K562 (cell line): ENCODE results near the gene ITGAD. TPM values are rescaled to one million over a fixed set of nuclear protein-coding genes. Genes with fewer than 3 reads are reported as not detected.
A peak's percentile ranks its signal among the peaks of the same experiment; 100 is the strongest.

ENCODE experiments used
- CHCHD3 ChIP-seq: fragments of 250-450 bp; sonication (Bioruptor Pico); IDR thresholded peaks from 2 replicates; pipeline ENCODE4 v2.1.2; 2022; ENCODE audit warnings: mild to moderate bottlenecking
- ETV1 ChIP-seq: fragments of 450-650 bp; conservative IDR thresholded peaks from 2 replicates; pipeline ENCODE4 v1.6.1; 2016; ENCODE audit warnings: missing genetic modification characterization, control low read depth, low read depth, missing compliant biosample characterization
- HDAC1 ChIP-seq, 2 experiments: fragments of 450-650 bp; IDR thresholded peaks; 2 replicates each; pipeline ENCODE4 v1.6.1; 2016 to 2017; ENCODE audit warnings: inconsistent platforms in 1 of 2, mild to moderate bottlenecking in 1 of 2, moderate library complexity in 1 of 2
- HMGXB4 ChIP-seq: sonication (generic); formaldehyde crosslinking; IDR thresholded peaks from 2 replicates; pipeline ENCODE4 v1.8.1; 2023; ENCODE audit warnings: mild to moderate bottlenecking, missing genetic modification reagents
- JUNB ChIP-seq: fragments of 450-650 bp; formaldehyde crosslinking; conservative IDR thresholded peaks from 2 replicates; pipeline ENCODE4 v1.4.0; 2020; ENCODE audit warnings: mild to moderate bottlenecking
- KLF16 ChIP-seq: IDR thresholded peaks from 2 replicates; pipeline ENCODE4 v1.6.1; 2016; ENCODE audit warnings: antibody characterized with exemption
- MEIS2 ChIP-seq: fragments of 450-650 bp; IDR thresholded peaks from 2 replicates; pipeline ENCODE4 v1.6.1; 2014; ENCODE audit warnings: mild to moderate bottlenecking; ENCODE audit not compliant: partially characterized antibody
- MYBL2 ChIP-seq, 2 experiments: fragments of 450-650 bp in 1 of 2; sonication (generic) in 1 of 2; formaldehyde crosslinking in 1 of 2; IDR thresholded peaks; 2 replicates each; pipeline versions ENCODE4 v1.6.1 to v1.8.1; 2017 to 2022; ENCODE audit warnings: borderline replicate concordance in 1 of 2, inconsistent platforms in 1 of 2, low read depth in 1 of 2, mild to moderate bottlenecking in 1 of 2, missing genetic modification reagents in 1 of 2, moderate library complexity in 1 of 2
- PHB2 ChIP-seq: fragments of 450-650 bp; IDR thresholded peaks from 2 replicates; pipeline ENCODE4 v1.6.1; 2017; ENCODE audit warnings: low read depth
- SMARCA4 ChIP-seq: fragments of 450-650 bp; IDR thresholded peaks from 2 replicates; pipeline ENCODE4 v1.6.1; 2016
- STAT5A ChIP-seq: IDR thresholded peaks from 2 replicates; pipeline ENCODE4 v1.6.1; 2012; ENCODE audit warnings: low read length, inconsistent platforms, borderline replicate concordance
- ZBTB1 ChIP-seq: sonication (generic); formaldehyde crosslinking; IDR thresholded peaks from 2 replicates; pipeline ENCODE4 v1.8.1; 2023; ENCODE audit warnings: missing genetic modification reagents, low read depth, mild to moderate bottlenecking, borderline replicate concordance
- ZNF324 ChIP-seq: fragments of 250-450 bp; sonication (Bioruptor Pico); IDR thresholded peaks from 2 replicates; pipeline ENCODE4 v1.4.0; 2020; ENCODE audit warnings: mild to moderate bottlenecking
- ZNF740 ChIP-seq, 3 experiments: fragments of 200-800 bp in 1 of 3; sonication (Bioruptor generic) in 1 of 3; sonication (generic) in 1 of 3; formaldehyde crosslinking in 1 of 3; IDR thresholded peaks; 2 replicates each; pipeline versions ENCODE4 v1.6.1 to v1.8.0; 2016 to 2022; ENCODE audit warnings: mild to moderate bottlenecking in 2 of 3, missing compliant biosample characterization in 2 of 3, missing genetic modification characterization in 2 of 3, missing genetic modification reagents in 1 of 3
- polyA plus RNA-seq, 8 experiments: library from polyadenylated mRNA; depleted of rRNA in 4 of 8; stranded (reverse) in 5 of 8; unstranded in 3 of 8; fragments of >200 nt; fragmentation: Nextera tagmentation in 2 of 8; fragmentation: Illumina TruSeq in 1 of 8; extraction: Ambion mirVana in 2 of 8; extraction: Trizol in 1 of 8; gene quantifications; 2 replicates each; pipeline versions ENCODE4 v1.2.1 to v1.2.3, GENCODE V29; 2011 to 2014; ENCODE audit warnings: inconsistent platforms in 1 of 8, missing spikeins in 1 of 8
- total RNA-seq, 7 experiments: library from RNA; depleted of rRNA in 6 of 7; stranded (reverse); fragments of >200 nt in 6 of 7; fragmentation: Illumina TruSeq in 2 of 7; extraction: Trizol in 2 of 7; gene quantifications; 2 replicates each; pipeline versions ENCODE4 v1.2.1 to v1.2.3, GENCODE V29; 2011 to 2021; ENCODE audit warnings: low replicate concordance in 1 of 7
- TF ChIP-seq, protein P1 (sequence below): sonication (generic); formaldehyde crosslinking; IDR thresholded peaks from 2 replicates; pipeline ENCODE4 v1.8.0; 2022; ENCODE audit warnings: missing genetic modification reagents, mild to moderate bottlenecking, moderate library complexity, borderline replicate concordance
- TF ChIP-seq, protein P2 (sequence below), 2 experiments: fragments of 450-650 bp in 1 of 2; sonication (generic) in 1 of 2; formaldehyde crosslinking in 1 of 2; IDR thresholded peaks in 1 of 2; conservative IDR thresholded peaks in 1 of 2; 2 replicates each; pipeline versions ENCODE4 v1.6.1 to v1.8.1; 2016 to 2023; ENCODE audit warnings: mild to moderate bottlenecking in 2 of 2, moderate library complexity in 2 of 2, inconsistent platforms in 1 of 2, missing genetic modification reagents in 1 of 2
- TF ChIP-seq, protein P3 (sequence below): fragments of 450-650 bp; formaldehyde crosslinking; IDR thresholded peaks from 2 replicates; pipeline ENCODE4 v1.4.0; 2020; ENCODE audit warnings: mild to moderate bottlenecking, mixed read lengths

ITGAD gene
- total and polyA plus RNA-seq, 9 of the 15 experiments (the other 6 are each of a cell fraction or from before 2014, with no cell fraction given): not detected

DNA sequence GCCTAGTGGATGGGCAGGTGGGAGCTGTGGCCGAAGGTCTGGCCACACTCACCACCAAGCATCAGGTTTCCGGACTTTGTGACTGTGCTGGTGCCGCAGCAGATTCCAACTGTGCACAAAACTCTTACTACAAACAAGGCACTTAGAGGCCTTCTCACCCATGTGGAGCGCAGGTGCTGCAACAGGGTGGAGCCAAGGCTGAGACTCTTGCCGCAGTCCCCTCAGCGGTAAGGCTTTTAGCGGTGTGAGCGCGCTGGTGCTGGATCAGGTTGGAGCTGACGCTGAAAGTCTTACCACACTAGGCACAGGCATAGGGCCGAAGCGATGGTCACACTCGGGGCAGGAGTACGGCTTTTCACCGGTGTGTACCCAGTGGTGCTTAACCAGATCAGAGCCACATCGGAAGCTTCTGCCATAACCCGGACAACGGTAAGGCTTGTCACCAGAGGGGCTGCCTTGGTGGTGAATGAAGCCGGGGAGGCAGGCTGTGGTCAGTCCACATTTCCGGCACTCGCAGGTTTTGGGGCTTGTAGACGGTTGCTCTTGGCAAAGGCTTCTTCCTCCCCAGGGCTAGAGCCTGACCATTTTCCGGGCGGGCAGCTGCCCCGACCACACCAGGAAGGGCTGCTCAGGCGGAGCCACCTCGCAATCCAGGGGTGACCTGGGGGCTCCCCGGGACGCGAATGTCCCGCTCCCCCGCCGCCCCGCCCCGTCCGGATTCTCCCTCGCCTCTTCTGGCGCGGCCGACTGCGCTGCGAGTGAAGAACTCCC is 65.1 kb downstream of the ITGAD start (continued):
- TF ChIP-seq, protein P1, sequence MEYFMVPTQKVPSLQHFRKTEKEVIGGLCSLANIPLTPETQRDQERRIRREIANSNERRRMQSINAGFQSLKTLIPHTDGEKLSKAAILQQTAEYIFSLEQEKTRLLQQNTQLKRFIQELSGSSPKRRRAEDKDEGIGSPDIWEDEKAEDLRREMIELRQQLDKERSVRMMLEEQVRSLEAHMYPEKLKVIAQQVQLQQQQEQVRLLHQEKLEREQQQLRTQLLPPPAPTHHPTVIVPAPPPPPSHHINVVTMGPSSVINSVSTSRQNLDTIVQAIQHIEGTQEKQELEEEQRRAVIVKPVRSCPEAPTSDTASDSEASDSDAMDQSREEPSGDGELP (CRISPR knock-in tag): peak; percentile 66; the same call in 1 of the 2 replicates
- TF ChIP-seq, protein P2, sequence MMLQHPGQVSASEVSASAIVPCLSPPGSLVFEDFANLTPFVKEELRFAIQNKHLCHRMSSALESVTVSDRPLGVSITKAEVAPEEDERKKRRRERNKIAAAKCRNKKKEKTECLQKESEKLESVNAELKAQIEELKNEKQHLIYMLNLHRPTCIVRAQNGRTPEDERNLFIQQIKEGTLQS (IDR thresholded peaks at IDR 0.05): no peak
- TF ChIP-seq, protein P2 (CRISPR knock-in tag; conservative IDR thresholded peaks at IDR 0.05): peak; percentile 46; the same call in 1 of the 2 replicates
- no peak for TF ChIP-seq ETV1 (tag)
- TF ChIP-seq CHCHD3 (CRISPR knock-in tag): no peak
- TF ChIP-seq PHB2: no peak
- TF ChIP-seq ZNF740 (CRISPR knock-in tag; IDR thresholded peaks at IDR 0.05): no peak
- no peak for TF ChIP-seq ZNF740 (tag; IDR thresholded peaks at IDR 0.05)
- no peak for TF ChIP-seq STAT5A
- TF ChIP-seq, protein P3, sequence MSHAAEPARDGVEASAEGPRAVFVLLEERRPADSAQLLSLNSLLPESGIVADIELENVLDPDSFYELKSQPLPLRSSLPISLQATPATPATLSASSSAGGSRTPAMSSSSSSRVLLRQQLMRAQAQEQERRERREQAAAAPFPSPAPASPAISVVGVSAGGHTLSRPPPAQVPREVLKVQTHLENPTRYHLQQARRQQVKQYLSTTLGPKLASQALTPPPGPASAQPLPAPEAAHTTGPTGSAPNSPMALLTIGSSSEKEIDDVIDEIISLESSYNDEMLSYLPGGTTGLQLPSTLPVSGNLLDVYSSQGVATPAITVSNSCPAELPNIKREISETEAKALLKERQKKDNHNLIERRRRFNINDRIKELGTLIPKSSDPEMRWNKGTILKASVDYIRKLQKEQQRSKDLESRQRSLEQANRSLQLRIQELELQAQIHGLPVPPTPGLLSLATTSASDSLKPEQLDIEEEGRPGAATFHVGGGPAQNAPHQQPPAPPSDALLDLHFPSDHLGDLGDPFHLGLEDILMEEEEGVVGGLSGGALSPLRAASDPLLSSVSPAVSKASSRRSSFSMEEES: no peak
- peak; percentile 49 for TF ChIP-seq HMGXB4 (CRISPR knock-in tag)
- no peak; the same call in 1 of the 2 replicates for TF ChIP-seq SMARCA4
- TF ChIP-seq ZNF324 (CRISPR knock-in tag): no peak
- TF ChIP-seq JUNB (CRISPR knock-in tag): no peak
- TF ChIP-seq MYBL2 (IDR thresholded peaks at IDR 0.05; ENCODE audit: low read depth): no peak
- TF ChIP-seq MYBL2 (CRISPR knock-in tag; IDR thresholded peaks at IDR 0.05; ENCODE audit: borderline replicate concordance): no peak
- TF ChIP-seq MEIS2: no peak
- peak in 1 of 2 experiments; percentile 50; a peak in 1 of 4 replicates for TF ChIP-seq HDAC1 (IDR thresholded peaks at IDR 0.05)
- TF ChIP-seq ZBTB1 (CRISPR knock-in tag): peak; percentile 67; the same call in 1 of the 2 replicates
- no peak for TF ChIP-seq KLF16
